ENCODE measurements around the gene SARDH.

DNA sequence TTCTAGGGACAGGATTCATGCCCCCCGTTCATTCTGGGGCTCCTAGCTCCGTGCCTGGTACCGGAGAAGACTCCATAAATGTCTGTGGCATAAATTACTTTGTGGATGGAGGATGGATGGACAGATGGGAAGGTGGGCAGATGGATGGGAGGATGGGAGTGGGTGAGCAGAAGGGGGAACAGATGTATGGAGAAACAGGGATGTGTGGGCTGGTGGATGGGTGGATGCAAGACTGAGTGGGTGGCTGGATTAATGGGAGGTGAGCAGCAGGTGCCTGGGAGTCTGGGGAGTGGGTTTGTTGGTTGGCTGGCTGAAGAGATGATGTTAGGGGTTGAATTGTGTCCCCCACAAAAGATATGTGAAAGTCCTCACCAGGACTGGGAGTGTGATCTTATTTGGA is 43.5 kb downstream of the SARDH start:
- TF ChIP-seq TCF7L2 (IDR thresholded peaks at IDR 0.05; ENCODE audit: borderline replicate concordance, extremely low read depth, insufficient read depth, insufficient read length) (no peak), POLR2AphosphoS5 (IDR thresholded peaks at IDR 0.05; ENCODE audit: low read depth, low read length) (no peak), POLR2A (IDR thresholded peaks at IDR 0.05; ENCODE audit: borderline replicate concordance, extremely low read depth, insufficient read depth, insufficient read length) (no peak)
- TF ChIP-seq, protein P1, sequence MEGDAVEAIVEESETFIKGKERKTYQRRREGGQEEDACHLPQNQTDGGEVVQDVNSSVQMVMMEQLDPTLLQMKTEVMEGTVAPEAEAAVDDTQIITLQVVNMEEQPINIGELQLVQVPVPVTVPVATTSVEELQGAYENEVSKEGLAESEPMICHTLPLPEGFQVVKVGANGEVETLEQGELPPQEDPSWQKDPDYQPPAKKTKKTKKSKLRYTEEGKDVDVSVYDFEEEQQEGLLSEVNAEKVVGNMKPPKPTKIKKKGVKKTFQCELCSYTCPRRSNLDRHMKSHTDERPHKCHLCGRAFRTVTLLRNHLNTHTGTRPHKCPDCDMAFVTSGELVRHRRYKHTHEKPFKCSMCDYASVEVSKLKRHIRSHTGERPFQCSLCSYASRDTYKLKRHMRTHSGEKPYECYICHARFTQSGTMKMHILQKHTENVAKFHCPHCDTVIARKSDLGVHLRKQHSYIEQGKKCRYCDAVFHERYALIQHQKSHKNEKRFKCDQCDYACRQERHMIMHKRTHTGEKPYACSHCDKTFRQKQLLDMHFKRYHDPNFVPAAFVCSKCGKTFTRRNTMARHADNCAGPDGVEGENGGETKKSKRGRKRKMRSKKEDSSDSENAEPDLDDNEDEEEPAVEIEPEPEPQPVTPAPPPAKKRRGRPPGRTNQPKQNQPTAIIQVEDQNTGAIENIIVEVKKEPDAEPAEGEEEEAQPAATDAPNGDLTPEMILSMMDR (IDR thresholded peaks at IDR 0.05 in 2 of 3, conservative IDR thresholded peaks at IDR 0.05 in 1 of 3; ENCODE audit: borderline replicate concordance in 1 of 3, insufficient read depth in 1 of 3, low read depth in 2 of 3, low read length in 2 of 3), result no peak

All from HCT116 (cell line).